Activated effector memory CD4-positive, alpha-beta T cell treated with anti-CD3 and anti-CD28 coated beads, Interleukin-2, amount 50 U/mL, for 16 hours (primary cell): Measurements from ENCODE around the gene HNF4A.
A peak's percentile ranks its signal among the peaks of the same experiment; 100 is the strongest.
"Not testable (repeated sequence)": the region's sequence is repeated elsewhere in the genome, so short reads cannot be mapped to it uniquely, and the experiment has no call there.

Source experiments
- DNase-seq: peaks from one replicate; pipeline ENCODE4 v3.0.0-alpha.2; 2020

HNF4A gene

DNA sequence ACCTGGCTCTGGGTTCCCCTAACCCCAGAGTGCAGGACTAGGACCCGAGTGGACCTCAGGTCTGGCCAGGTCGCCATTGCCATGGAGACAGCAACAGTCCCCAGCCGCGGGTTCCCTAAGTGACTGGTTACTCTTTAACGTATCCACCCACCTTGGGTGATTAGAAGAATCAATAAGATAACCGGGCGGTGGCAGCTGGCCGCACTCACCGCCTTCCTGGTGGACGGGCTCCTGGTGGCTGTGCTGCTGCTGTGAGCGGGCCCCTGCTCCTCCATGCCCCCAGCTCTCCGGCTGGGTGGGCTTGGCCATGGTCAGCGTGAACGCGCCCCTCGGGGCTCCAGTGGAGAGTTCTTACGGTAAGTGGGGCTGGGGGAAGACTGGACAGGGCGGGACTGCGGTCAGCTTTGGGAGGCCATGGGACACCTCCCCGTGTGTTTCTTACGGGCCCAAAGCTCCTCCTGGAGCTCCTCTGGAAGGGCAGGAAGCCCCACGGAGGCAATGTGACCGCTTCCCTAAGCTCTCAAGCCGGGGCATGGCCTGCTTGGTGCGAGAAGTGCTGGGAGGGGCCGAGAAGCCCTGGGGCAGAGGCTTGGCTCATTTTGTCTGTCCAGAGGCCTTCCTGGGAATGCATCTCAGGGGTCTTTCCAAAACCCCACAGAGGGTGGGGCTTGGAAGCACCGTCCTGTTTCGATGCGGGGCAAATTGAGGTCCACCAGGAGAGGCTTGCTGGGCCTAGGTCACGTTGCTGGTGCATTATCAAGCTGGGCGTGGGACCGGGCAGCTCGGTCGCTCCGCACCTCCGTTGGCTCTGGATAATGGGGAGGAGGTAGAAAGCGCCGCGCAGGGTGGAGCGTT lies at the start of gene HNF4A:
Gene HNF4A (plus strand): TSS at position 202 of the 855 bp plus-strand sequence. CDS start 106 bp downstream, at position 308.
- DNase-seq, result no peak

DNA sequence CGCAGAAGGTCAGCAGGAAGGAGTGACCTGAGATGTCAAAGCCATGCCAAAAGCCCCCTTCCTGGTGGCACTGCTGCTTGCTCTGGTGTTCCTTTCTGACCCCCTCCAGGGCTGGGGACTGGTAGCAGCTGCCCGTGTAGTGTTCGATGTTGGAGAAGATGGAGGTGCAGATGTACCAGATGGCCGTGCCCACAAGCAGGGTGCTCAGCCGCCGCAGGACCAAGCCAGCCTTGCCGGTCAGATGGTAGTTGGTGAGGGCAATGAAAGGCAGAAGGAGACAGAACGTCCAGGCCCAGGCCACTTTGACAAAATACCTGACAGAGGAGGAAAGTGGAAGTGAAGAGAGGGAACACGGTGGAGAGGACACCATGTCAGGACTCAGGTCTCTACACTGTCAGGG lies 48.6 kb upstream of the HNF4A start:
- DNase-seq, result no peak

DNA sequence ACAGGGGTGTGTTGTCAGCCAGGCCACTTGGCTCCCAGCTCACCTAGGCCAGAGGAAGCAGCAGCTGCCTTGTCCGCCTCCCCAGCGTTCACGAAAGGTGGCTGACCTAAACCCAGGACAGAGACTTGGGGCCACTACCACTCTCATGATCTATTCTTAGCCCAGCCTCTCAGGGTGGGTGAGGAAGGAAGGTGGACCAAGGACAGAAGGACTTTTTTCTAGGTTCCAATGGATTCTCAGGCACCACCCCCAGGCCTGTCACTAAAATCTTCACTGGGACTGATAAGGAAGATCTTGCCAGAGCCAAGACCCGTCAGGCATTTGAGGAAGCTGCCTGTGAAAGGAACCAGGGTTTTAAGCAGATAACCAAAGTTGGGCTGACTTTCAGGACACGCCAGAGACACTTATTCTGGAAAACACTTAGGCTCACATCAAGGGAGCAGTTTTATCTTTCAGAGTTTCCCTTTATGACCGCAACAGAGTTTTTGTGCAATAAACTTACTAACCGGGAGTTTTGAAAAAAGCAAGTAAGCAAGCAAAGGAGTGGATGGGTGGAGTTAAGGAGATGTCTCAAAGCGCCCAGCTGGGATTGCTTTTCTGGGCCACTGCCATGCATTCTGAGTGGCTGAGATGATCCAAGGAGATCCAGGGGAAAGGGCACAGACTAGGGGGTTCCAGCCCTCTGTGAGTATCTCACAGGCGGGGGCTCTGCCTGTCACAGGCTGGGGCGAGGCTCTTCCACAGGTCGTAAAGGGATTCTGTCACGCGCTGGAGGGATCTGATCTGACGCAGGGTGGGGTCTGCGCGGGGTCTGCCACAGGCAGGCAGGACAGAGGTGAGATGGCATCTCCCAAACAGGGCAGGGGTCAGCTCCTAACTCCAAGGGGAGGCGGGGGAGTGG lies 45.5 kb upstream of the HNF4A start:
- peak; percentile 63 for DNase-seq

DNA sequence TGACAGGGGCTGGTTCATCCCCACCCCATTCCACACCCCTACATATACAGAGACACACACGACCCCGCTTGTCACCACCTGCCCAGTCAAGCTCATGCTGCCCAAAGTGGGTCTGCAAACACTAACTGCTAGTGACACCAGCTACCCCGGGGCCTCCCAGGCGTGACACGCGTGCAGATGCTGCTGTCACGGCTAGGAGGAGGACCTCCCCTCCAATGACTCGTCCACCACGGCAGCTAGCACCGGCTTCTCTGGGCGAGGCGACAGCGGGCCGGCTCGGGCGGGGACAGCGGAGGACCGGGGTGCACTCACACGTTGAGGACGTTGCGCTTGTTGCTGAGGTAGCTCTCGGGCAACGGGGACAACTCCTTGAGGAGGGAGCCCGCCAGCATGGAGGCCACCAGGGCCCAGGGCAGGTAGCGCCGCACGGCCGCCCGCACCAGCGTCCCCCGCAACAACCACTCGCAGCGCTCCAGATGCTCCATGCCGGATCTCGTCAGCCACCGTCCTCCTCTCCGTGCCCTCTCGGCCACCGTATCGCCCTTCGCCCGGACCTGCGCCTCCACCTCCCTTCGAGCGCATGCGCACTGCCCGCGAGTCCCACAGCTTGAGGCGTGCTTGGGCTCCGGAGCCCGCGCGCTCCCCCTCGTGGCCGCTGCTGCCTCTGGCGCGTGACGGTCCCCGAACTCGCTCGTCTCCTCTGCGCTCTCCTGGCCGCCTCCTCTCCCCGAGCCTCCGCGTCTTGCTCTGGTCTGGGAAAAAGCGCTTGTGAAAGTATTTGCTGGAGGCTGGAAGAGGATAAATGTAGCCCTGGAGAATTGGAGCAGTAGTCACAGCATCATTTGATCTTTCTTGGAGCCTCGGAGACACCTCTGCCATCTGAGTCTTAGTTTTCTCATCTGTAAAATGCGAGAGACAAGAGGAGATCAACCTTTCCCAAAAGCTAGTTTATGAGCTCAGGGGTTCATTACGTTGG lies 44.5 kb upstream of the HNF4A start, which contains the start of gene FITM2:
Gene FITM2 (minus strand): TSS at position 539 of the 976 bp plus-strand sequence. CDS start 54 bp downstream, at position 485.
- peak; percentile 99 for DNase-seq

DNA sequence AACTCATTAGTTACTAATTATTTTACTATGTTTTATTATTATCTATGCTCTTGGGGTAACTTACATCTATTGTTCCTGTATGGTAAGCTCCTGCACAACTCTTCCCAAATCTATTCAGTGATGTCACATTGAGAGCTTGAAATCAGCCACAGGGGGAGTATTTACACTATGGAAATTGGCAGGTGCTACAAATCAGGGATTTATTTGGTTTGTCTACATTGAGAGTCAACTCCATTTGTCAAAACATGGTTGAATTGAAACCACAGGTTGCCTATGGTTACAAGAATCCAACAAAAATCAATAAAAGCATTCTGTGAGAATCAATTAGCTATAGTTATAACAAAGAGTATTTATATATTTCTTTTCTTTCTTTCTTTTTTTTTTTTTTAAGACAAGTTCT lies 40.6 kb upstream of the HNF4A start:
- no peak for DNase-seq

DNA sequence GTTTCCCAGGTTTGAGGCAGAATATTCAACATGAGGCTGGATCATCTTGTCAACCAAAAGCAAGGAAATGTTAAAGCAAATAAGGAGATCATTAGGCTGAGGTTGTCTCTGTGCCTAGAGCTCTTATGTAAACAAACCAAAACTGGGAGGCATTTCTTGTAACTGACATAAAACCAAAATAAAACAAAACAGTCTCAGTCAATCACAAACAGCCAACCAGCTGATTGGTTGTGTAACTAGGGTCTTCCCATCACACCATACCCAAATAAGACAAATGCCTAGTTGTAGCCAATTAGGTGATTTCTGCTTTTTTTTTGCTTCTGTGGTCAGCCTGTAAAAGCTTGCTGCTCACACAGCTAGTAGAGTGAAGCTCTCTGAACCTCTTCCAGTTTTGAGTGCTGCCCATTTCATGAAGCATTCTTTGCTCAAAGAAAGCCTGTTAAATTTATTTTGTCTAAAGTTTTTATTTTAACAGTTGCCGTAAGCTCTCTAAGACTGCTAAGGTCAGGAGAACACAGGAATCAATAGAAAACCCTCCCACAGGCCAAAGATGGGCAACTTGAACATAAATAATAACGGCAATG lies 35.6 kb upstream of the HNF4A start:
- no peak for DNase-seq

DNA sequence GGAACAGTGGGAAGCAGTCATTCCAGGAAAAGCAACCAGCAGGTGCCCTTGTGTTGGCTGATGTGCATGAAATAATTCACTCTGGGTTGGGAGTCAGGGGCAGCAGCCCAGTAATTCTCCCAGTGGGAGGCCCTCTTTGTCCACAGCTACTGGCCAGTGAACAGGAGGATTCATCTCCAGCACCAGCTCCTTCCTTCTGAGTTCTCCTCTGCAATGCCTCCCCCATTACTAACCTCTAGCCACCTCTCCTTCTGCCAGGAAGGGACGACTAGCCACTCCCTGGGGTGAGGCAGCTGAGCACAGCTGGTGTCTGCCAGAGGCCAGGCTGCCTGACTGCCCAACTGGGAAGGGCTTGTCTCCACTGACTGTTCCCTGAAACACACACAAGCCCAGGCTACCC lies 31.2 kb upstream of the HNF4A start:
- no peak for DNase-seq

DNA sequence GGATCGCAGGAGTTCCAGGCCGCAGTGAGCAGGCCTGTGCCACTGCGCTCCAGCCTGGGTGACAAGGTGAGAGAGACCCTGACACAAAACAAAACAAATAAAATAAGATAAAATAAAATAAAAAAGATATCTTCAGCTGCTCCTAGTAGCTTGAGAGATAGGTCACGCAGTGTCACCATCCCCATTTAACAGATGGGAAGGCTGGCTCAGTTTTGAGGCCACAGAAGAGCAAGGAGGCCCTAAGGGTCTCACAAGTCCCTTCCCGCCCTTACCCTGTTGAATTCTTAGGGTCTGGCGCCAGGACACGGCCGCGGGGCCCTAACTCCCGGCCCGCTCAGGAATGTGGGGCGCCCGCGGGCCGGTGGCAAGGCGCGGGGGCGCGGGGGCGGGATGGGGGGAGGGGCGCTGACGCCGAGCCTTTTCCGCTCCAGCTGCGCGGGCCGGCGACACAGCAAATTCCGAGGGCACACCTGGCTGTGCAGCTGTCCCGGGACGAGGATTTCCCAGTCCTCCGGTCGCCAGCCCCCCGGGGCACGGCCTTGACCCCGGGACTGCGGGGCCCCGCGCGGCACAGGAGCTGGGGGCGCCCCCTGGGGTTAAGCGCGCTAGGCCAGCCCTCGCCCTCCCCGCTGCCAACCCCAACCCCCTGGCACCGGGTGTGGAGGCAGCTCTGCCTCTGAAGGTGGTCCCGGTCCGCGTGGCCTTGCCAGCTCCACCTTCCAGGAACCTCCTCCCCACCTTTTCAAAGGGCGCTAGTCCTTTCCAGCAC lies 28.9 kb upstream of the HNF4A start:
- no peak for DNase-seq

DNA sequence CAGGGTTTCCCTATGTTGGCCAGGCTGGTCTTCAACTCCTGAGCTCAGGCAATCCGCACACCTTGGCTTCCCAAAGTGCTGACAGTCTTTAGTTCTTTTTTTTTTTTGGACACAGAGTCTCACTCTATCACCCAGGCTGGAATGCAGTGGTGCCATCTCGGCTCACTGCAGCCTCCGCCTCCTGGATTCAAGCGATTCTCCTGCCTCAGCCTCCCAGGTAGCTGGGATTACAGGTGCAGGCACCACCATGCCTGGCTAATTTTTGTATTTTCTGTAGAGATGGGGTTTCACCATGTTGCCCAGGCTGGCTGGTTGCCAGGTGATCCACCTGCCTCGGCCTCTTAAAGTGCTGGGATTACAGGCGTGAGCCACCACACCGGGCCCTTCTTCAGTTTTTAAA lies 27.8 kb upstream of the HNF4A start:
- DNase-seq, result not testable (repeated sequence)

DNA sequence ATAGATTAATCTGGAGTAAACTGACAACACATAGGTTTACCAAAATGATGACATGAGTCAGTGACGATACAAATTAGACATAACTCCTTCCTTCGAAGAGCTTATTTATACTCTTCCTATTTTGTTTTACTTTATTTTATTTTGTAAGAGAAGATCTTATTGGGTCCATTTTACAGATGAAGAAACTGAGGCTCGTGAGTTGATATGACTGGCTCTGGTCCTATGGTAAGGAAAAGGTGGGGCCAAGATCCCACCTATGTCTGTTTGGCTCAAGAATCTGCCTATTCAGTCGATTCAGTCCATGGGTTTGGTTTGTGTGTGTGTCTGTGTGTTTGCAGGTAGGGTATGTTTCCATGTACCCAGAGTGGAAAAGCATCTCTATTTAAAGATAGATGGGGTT lies 27.1 kb upstream of the HNF4A start:
- no peak for DNase-seq

DNA sequence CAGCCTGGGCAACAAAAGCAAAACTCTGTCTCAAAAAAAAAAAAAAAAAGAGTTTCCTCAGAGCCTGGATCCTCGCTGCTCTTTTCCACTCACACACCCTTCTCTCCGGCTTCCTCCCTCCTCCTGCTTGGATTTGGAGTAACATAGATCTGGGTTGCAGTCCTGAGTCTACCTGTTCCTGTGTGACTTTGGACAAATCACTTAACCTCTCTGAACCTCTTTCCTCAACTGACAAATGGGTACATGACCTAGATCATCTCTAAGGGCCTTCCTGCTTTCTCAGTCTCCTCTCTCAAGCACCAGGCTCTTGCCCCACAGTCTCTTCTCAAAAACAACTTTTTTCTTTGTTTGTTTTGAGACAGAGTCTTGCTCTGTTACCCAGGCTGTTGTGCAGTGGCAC lies 24.3 kb upstream of the HNF4A start:
- no peak for DNase-seq

DNA sequence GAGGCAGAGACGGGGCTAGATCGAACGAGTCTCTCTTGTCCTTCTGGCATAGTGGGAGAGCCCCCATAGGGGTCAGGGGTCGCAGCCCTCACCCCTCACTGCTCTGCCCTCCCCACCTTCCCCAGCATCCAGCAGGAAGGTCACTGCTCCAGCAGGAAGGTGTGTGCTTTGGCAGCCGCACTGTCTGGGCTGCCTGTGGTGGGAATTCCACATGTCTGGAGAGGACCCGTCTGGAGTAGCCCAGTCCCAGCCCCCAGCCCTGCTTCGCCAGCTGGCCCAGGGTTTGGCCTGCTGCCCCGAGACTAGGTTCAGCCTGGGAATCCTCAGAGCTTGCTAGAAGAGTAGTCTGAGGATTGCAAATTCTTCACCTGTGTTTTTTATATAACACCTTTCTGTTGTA lies 21.2 kb upstream of the HNF4A start:
- DNase-seq, result no peak

DNA sequence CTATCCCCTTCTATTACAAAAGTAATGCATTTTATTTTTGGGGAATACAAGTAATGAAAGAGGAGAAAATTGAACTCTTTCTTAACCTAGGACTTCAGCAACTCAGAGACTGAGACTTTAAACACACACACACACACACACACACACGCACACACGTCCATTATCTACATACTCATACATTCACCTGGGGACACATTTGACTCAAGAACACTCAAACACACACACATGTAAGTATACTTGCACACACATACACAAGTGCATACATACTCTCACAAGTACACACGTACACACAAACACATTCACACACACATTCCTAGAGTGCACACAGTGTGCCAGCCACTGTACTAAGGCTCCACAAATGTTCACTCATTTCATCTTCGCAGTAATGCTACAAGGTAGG lies 20.8 kb upstream of the HNF4A start:
- DNase-seq, result no peak

DNA sequence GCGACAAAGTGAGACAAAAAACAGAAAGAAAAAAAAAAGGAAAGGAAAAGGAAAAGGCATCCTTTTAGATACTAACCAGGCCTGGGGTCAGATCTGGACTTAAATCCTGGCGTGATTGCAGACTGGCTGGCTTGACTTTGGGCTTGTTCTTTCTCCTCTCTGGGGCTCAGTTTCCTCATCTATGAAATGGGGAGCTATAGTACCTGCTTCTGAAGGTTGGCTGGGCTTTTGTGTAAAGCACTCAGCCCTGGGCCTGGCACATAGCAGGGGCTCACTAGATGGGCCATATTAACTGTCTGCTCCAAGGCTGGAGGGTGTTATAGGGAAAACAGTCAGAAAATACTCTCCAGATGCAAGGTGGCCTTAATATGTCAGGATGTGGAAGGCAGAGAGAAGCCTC lies 19.8 kb upstream of the HNF4A start:
- DNase-seq, result no peak

DNA sequence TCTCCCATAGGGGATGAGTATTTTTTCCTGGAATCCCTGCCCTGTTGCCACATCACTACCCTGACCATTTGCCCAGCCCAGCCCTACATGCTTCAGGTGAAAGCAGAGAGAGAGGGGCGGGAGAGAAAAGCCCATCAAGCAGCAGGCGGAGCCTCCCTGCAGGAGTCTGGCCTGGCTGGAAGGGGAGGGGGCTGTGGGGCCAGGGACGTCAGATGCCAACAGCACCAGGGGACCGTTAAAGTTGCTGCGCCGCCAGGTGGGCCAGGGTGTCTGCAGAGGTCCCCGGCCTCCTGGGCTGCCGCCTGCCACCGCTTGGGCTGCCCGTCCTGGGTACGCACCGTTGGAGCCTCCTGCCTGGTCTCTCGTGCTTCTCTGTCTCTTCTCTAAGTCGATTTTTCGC lies 19.4 kb upstream of the HNF4A start:
- DNase-seq, result no peak

DNA sequence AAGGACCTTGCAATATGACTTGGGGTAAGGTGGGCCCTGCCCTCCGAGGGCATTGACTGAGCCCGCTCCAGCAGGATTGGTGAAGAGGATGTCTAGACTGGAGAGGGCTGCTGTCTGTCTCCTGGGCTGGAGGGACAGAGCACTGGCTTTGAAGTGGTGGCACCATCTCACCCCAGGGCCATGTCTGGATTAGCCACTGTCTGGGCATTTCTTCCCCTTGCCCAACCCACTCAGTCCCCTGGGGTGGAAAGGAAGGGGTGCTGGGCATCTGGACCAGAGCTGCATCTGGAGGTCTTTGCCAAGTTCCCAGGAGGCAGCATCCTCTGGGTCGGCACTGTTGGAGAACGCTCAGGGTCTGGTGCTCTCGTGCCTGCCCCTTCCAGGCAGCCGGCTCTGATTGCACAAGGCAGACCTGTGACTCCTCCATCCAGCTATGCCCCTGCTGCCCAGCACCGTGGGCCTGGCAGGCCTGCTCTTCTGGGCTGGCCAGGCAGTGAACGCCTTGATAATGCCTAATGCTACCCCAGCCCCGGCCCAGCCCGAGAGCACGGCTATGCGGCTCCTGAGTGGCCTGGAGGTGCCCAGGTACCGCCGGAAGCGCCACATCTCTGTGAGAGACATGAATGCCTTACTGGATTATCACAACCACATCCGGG lies 18.6 kb upstream of the HNF4A start, which contains the start of gene R3HDML:
Gene R3HDML (plus strand): TSS at position 319 of the 656 bp plus-strand sequence. CDS start 115 bp downstream, at position 434.
- no peak for DNase-seq

DNA sequence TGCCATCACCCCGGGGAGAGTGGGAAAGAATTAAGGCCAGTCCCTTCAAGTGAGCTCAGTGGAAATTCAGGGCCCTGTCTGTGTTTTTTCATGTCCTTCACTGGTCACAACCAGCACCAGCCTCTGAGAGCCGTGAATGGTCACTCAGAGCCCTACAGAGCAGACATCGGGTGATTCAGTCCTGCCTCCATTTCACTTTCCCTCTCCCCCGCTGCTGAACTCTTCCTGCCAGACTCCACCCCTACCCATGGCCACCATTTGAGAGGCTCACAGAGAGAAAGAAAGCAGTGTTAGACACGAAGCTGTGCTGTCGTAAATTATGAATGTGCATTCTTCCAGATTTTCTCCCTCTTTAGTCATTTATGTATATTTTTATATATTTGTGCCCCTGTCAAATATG lies 13.3 kb upstream of the HNF4A start:
- no peak for DNase-seq

DNA sequence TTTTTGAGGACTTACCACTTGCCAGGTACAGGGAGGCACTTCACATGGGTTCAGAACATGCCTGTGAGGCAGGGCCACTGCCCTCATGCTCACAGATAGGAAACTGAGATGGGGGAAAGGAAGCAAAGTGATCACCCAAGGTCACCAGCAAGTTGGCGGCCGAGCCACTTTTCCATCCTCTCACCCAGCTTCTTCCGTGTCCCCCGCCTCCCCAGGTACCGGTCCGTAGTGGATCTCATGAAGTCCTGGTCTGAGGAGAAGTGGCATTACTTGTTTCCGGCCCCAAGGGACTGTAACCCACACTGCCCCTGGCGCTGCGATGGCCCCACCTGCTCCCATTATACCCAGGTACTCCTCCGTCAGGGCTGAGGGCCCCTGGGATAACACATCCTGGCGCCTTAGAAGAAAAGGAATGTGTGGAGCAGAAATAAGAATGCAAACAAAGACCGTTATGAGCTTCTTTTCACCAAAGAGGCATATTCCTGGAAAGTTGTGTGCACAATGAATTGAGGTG lies 12.3 kb upstream of the HNF4A start:
- no peak for DNase-seq

DNA sequence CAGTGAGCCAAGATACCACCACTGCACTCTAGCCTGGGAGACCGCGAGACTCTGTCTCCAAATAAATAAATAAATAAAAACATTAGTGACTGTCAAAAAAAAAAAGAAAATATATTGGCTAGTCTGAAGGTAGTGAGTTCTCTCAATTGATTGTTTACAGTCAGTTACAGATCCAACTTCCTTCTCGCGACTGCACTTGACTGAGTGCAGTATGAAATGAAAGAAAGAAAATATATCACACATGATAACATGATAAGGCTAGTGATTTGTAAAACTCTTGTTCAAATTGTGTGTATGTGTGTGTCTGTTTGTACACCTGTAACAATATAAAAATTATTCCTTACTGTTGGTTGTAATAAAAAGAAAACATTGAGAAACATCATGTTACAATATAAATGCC lies 10.8 kb upstream of the HNF4A start:
- DNase-seq, result no peak

DNA sequence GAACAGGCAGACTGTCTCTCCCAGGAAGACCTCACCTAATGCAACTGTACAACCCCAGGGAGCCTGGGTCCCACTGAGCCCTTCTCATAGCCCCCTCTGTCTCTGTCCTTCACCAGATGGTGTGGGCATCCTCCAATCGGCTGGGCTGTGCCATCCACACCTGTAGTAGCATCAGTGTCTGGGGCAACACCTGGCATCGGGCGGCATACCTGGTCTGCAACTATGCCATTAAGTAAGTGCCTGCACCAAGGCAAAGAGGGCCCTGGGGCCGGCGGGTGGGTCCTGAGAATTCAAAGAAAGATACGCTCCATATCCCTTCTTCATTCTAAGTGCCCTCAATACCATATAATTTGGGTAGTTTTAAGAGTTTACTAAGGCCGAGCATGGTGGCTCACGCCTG lies 10.4 kb upstream of the HNF4A start:
- DNase-seq, result no peak
